ENCODE results near the gene NTM.
"Not testable (repeated sequence)": the region's sequence is repeated elsewhere in the genome, so short reads cannot be mapped to it uniquely, and the experiment has no call there.

Gene NTM

DNA sequence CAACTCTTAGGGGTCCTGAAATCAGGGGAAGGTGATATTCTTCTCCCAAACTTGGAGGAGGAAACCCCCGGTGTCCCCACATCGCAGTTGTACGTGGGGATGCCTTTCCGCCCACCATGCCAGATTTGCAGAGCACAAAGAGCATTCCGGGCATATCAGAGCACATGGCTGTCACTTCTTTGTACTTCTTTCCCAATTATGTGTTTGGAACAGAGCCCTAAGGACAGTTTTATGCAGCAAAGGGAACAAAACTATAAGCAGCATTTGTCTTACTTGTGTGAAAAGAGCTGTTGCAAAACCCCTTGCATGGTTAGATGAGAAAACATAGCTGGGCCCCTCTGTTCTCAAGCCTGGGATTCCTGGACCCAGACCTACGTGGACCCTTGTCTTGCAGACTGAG lies 41.2 kb downstream of the NTM start:
- DNase-seq (ENCODE audit: insufficient read length, low spot score) = no peak
- TF ChIP-seq PAX5 (IDR thresholded peaks at IDR 0.05; ENCODE audit: insufficient read depth, low read length, severe bottlenecking) (no peak), POLR2AphosphoS5 (IDR thresholded peaks at IDR 0.05; ENCODE audit: low read depth, low read length) (no peak), POLR2A (IDR thresholded peaks at IDR 0.05; ENCODE audit: low read depth, low read length) (no peak), TAF1 (IDR thresholded peaks at IDR 0.05; ENCODE audit: low read depth, low read length) (no peak), SPI1 (IDR thresholded peaks at IDR 0.05; ENCODE audit: low read depth, low read length) (no peak), POU2F2 (IDR thresholded peaks at IDR 0.05; ENCODE audit: low read depth, low read length) (no peak)
- FAIRE-seq = no peak

DNA sequence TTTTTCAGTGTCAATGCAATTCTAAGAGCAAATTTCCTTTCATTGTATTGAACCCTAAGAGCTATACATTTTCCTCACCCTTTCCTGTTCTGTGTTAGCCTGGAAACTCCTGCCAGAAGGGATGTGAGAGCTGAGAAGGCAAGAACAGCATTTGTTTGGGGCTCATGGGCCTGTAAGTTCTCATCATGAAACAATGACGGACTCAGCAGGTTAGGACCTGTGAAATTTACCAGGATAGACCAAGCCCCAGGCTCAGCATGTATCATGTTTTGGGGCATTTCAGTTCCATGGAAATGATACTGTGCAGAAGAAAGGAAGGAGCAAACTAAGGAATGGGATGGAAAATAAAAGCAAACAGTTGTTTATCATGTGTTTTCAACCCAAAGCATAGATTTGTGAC lies 41.6 kb downstream of the NTM start:
- DNase-seq (ENCODE audit: insufficient read length, low spot score) (no peak), FAIRE-seq (no peak)
- TF ChIP-seq PAX5 (IDR thresholded peaks at IDR 0.05; ENCODE audit: insufficient read depth, low read length, severe bottlenecking) = no peak
- TF ChIP-seq SPI1 (IDR thresholded peaks at IDR 0.05; ENCODE audit: low read depth, low read length) = no peak
- TF ChIP-seq POU2F2 (IDR thresholded peaks at IDR 0.05; ENCODE audit: low read depth, low read length) = no peak
- TF ChIP-seq POLR2A (IDR thresholded peaks at IDR 0.05; ENCODE audit: low read depth, low read length) = no peak
- no peak for TF ChIP-seq TAF1 (IDR thresholded peaks at IDR 0.05; ENCODE audit: low read depth, low read length)
- no peak for TF ChIP-seq POLR2AphosphoS5 (IDR thresholded peaks at IDR 0.05; ENCODE audit: low read depth, low read length)

DNA sequence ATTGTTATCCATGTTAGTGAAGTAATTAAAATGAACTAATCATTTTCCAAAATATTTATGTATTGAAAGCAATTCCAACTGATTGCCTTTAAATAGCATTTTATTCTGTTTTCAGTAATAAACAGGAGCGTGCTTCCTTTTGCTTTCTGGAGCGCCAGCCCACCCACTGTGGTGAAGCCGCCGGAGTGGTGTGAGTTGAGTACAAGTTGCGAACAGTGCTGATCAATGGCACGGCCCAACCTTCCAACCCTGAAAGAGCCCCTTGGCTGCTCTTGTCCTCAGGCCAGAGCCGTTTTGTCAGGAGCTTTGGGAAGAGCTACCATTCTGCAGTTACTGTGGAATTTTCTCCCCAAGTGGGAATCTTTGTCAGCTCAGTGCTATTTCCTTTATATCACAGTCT lies 42.8 kb downstream of the NTM start:
- TF ChIP-seq POU2F2 (IDR thresholded peaks at IDR 0.05; ENCODE audit: low read depth, low read length) = no peak
- TF ChIP-seq PAX5 (IDR thresholded peaks at IDR 0.05; ENCODE audit: insufficient read depth, low read length, severe bottlenecking) = no peak
- TF ChIP-seq SPI1 (IDR thresholded peaks at IDR 0.05; ENCODE audit: low read depth, low read length) = no peak
- no peak for TF ChIP-seq POLR2AphosphoS5 (IDR thresholded peaks at IDR 0.05; ENCODE audit: low read depth, low read length)
- TF ChIP-seq POLR2A (IDR thresholded peaks at IDR 0.05; ENCODE audit: low read depth, low read length) = no peak
- no peak for TF ChIP-seq TAF1 (IDR thresholded peaks at IDR 0.05; ENCODE audit: low read depth, low read length)
- DNase-seq (ENCODE audit: insufficient read length, low spot score) (no peak), FAIRE-seq (no peak)

DNA sequence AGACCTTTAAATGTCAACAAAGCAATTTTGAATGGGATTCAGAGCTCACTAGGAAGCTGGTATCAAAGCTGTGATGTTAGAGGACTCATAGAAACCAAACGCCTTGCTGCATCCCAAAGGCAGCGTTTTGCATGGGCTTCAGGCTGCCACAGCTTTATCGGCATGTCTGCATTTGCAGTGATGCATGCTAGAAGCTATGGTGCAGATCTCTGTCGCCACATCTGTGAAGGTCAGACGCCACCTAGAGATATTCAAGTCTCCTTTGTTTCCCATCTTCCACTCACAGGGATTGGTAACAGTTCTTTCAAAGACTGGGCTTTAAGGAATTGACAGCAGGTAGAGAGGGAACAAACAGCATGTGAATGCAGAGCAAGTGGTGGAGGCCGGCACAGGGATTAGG lies 47.8 kb downstream of the NTM start:
- FAIRE-seq (no peak), DNase-seq (ENCODE audit: insufficient read length, low spot score) (no peak)
- no peak for TF ChIP-seq PAX5 (IDR thresholded peaks at IDR 0.05; ENCODE audit: insufficient read depth, low read length, severe bottlenecking)
- TF ChIP-seq POU2F2 (IDR thresholded peaks at IDR 0.05; ENCODE audit: low read depth, low read length) = no peak
- no peak for TF ChIP-seq TAF1 (IDR thresholded peaks at IDR 0.05; ENCODE audit: low read depth, low read length)
- TF ChIP-seq POLR2A (IDR thresholded peaks at IDR 0.05; ENCODE audit: low read depth, low read length) = no peak
- no peak for TF ChIP-seq POLR2AphosphoS5 (IDR thresholded peaks at IDR 0.05; ENCODE audit: low read depth, low read length)
- no peak for TF ChIP-seq SPI1 (IDR thresholded peaks at IDR 0.05; ENCODE audit: low read depth, low read length)

DNA sequence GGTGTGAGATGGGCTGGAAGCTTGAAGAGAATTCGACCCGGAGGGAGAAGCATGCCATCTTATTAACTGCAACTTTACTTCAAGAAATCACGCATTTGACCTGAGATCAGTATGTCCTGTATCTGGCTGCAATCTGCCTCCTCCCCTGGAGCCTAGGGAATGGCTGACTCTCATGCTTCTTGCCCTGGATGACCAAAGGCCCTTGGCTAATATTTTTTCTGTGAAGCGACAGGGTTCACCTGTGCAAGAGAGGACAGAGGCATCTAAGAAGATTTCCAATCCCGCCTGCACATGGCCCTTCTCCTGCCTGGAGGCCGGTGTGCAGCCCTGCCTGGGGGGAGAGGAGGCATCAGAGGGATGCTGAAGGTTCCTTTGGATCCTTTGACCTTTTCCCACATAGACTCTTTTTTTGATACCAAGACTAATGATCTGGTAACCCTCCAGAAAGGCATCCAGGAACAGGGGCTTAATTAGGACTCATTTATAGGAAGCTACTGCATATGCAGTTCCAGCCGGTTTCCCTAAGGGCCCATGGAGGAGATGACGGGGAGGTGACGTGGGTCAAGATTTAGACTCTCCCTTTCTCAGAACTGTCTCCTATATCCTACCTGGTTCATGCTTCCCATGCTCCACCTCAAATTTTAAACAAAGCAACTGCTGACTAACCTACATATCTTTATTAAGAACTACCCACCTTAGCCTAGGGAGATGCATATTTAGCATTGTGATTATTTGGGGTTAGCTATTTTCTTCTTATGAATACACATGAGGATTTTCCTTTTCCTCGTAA lies 50.8 kb downstream of the NTM start:
- FAIRE-seq (no peak), DNase-seq (ENCODE audit: insufficient read length, low spot score) (no peak)
- TF ChIP-seq POLR2AphosphoS5 (IDR thresholded peaks at IDR 0.05; ENCODE audit: low read depth, low read length) (no peak), SPI1 (IDR thresholded peaks at IDR 0.05; ENCODE audit: low read depth, low read length) (no peak), PAX5 (IDR thresholded peaks at IDR 0.05; ENCODE audit: insufficient read depth, low read length, severe bottlenecking) (no peak), POLR2A (IDR thresholded peaks at IDR 0.05; ENCODE audit: low read depth, low read length) (no peak), POU2F2 (IDR thresholded peaks at IDR 0.05; ENCODE audit: low read depth, low read length) (no peak), TAF1 (IDR thresholded peaks at IDR 0.05; ENCODE audit: low read depth, low read length) (no peak)

DNA sequence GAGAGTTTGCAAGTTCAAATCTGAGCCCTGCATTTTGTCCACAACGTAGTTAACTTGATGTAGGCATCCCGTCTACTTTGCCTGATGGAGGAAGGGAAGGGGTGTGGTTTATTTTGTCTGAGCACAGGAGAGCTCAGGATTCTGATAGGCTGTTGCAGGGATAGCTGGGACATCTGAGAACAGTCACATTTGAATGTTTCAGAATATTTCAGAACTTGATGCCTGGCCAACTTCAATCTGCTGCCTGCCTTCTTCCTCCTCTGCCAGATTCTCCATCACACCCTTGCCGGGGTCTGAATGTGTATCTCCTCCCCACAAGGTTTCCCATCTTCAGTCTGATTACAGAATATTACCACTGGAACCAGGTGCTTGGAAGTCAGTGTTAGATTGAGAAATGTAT lies 51.6 kb downstream of the NTM start:
- DNase-seq (ENCODE audit: insufficient read length, low spot score) = no peak
- TF ChIP-seq TAF1 (IDR thresholded peaks at IDR 0.05; ENCODE audit: low read depth, low read length) (no peak), SPI1 (IDR thresholded peaks at IDR 0.05; ENCODE audit: low read depth, low read length) (no peak), POLR2A (IDR thresholded peaks at IDR 0.05; ENCODE audit: low read depth, low read length) (no peak), PAX5 (IDR thresholded peaks at IDR 0.05; ENCODE audit: insufficient read depth, low read length, severe bottlenecking) (no peak), POLR2AphosphoS5 (IDR thresholded peaks at IDR 0.05; ENCODE audit: low read depth, low read length) (no peak), POU2F2 (IDR thresholded peaks at IDR 0.05; ENCODE audit: low read depth, low read length) (no peak)
- FAIRE-seq = no peak

DNA sequence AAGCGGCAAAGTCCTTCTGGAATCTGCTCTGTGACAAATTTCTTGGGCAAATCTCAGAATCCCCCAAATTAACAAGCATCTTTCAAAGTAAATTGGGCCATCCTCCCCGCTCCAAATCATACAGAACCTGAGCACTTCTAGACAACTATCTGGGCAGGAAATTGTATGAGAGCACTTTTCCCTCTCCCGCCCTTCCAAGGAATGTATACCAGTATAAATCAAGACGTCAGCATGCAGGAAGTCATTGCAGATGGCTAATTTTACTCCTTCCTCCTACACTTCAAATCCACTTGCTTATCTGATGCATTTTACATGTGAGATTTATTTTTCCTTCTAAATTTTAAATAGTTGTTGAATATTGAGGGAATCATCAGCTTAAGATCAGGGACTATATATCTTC lies 52.1 kb downstream of the NTM start:
- TF ChIP-seq SPI1 (IDR thresholded peaks at IDR 0.05; ENCODE audit: low read depth, low read length) (no peak), PAX5 (IDR thresholded peaks at IDR 0.05; ENCODE audit: insufficient read depth, low read length, severe bottlenecking) (no peak), TAF1 (IDR thresholded peaks at IDR 0.05; ENCODE audit: low read depth, low read length) (no peak), POLR2AphosphoS5 (IDR thresholded peaks at IDR 0.05; ENCODE audit: low read depth, low read length) (no peak), POU2F2 (IDR thresholded peaks at IDR 0.05; ENCODE audit: low read depth, low read length) (no peak), POLR2A (IDR thresholded peaks at IDR 0.05; ENCODE audit: low read depth, low read length) (no peak)
- DNase-seq (ENCODE audit: insufficient read length, low spot score) (no peak), FAIRE-seq (no peak)

DNA sequence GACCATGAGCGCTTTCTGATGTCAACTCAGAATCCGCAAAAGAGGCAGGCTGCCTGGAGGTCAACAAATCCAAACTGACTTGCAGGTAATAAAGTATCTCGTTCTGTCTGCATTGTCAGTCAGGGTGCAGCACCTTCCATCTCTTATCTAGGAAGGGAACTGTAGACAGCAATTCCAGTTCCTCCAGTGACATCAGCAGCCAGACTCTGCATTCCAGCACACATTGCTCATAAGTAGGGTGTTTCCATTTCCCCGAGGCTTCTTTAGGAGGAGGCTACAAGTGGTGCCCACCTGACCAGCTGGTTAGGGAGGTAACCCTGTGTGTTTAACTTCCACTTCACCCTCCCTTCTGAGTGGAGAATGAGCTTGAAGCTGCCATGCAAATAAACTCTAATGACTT lies 53.3 kb downstream of the NTM start:
- FAIRE-seq (no peak), DNase-seq (ENCODE audit: insufficient read length, low spot score) (no peak)
- no peak for TF ChIP-seq TAF1 (IDR thresholded peaks at IDR 0.05; ENCODE audit: low read depth, low read length)
- TF ChIP-seq SPI1 (IDR thresholded peaks at IDR 0.05; ENCODE audit: low read depth, low read length) = no peak
- TF ChIP-seq POLR2A (IDR thresholded peaks at IDR 0.05; ENCODE audit: low read depth, low read length) = no peak
- no peak for TF ChIP-seq POU2F2 (IDR thresholded peaks at IDR 0.05; ENCODE audit: low read depth, low read length)
- no peak for TF ChIP-seq POLR2AphosphoS5 (IDR thresholded peaks at IDR 0.05; ENCODE audit: low read depth, low read length)
- TF ChIP-seq PAX5 (IDR thresholded peaks at IDR 0.05; ENCODE audit: insufficient read depth, low read length, severe bottlenecking) = no peak

DNA sequence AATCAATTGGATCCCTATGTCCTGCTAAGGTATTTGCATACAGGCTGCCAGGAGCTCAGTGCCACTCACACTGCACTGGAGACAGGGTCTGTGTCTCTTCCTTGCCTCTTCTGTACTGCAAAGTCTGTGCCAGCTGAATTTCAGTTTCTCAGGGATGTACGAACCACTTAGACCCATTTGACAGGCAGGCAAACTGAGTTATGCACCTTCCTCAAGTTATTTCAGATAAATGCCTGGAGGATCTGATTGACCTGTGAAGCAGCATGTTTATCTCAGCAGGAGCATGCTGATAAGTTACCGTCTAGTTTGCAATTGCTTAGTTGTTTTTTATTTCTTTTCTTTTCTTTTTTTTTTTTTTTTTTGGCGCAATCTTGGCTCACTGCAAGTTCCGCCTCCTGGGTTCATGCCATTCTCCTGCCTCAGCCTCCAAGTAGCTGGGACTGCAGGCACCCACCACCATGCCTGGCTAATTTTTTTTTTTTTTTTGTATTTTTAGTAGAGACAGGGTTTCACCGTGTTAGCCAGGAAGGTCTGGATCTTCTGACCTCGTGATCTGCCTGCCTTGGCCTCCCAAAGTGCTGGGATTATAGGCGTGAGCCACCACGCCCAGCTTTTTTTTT lies 54.0 kb downstream of the NTM start:
- FAIRE-seq; DNase-seq (ENCODE audit: insufficient read length, low spot score): not testable (repeated sequence)

Data from GM12891 (cell line).